Measurements from ENCODE around the gene CA11.

CA11 gene

GRCh38 chr19:48613024-48613851, 32.7 kb downstream of the CA11 start:
- no peak for DNase-seq

DNA sequence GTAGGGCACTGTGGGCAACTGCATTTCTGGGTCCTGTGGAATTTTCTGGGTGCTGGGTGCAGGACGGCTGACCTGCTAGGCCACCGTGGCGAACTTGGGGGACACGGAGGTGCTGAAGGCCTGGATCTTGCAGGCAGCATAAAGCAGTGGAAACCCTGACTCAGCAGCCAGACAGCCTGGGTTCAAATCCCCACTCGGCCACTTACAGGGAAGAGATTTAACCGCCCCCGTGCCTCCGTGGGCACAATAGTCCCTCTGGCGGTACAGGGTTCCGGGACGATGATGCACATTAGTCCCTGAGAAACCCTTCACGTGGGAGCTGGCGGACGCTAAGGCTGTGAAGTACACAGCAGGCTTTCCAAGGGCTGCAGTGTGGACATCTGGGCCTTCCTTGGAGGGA, 34.1 kb downstream of the CA11 start:
- DNase-seq: no peak

GRCh38 chr19:48609571-48610108, 36.3 kb downstream of the CA11 start:
- no peak for DNase-seq

DNA sequence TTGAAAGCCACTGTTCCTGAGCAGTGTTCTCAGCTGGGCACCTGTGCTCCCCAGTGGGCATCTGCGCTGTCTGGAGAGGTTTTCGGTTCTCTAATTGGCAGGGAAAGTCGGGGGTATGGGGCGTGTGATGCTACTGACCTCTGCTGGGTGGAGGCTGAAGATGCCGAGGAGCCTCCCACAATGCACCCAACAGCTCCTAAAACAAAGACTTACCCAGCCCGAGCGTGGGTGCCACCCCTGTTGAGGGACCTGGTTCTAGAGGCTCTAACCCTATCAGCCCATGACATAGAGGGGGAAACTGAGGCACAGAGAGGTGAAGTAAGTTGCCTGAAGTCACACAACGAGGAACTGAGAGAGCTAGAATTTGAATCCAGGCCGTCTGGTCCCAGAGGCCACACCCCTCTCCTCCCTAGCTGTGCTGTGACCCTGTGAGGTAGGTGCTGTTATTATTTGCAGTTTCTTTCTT, 37.2 kb downstream of the CA11 start:
- DNase-seq: peak; percentile 15 to 68 (median 40)

GRCh38 chr19:48607359-48607755, 38.6 kb downstream of the CA11 start:
- DNase-seq: no peak

- no peak for DNase-seq
These were observed 39.3 kb downstream of the CA11 start, which contains the start of gene SPACA4 for GRCh38 chr19:48606463-48607358. TSS of gene SPACA4 (plus strand) at chr19:48606742. CDS start at chr19:48606979, 237 bp downstream.

DNA sequence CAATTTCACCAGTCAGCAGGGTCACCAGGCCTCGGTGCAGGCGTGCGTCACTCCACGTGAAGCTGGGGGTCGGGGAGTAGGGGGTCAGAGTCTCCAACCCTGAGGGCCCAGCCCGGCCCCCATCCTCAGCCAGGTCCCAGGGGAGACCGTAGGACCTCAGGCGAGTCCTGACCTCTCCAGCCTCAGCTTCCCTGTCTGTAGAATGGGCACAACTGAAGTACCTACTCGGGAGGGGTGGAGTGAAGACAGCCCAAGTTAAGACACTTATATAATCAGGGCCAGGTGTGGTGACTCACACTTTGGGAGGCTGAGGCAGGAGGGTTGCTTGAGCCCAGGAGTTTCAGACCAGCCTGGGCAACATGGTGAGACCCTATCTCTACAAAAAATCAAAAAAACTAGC, 42.1 kb downstream of the CA11 start:
- DNase-seq: no peak

DNA sequence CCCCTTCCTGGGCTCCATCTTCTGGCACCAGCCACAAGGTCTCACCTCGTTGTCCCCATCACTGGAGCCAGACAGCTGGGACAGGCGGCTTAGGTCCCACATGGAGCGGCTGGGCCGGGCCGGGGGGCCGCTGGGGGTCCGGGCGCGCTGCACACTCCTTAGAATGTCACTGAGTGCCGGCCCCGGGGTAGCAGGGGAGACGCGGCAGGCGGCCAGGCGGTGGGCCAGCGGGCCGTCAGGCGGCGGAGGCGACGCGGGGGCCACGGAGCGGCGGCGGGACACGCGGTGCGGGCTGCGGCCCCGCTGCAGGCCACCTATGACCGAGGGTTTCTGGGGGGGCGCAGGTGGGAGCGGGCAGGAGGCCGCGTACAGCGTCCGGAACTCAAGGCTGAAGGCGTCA, 42.5 kb downstream of the CA11 start:
- DNase-seq: no peak

DNA sequence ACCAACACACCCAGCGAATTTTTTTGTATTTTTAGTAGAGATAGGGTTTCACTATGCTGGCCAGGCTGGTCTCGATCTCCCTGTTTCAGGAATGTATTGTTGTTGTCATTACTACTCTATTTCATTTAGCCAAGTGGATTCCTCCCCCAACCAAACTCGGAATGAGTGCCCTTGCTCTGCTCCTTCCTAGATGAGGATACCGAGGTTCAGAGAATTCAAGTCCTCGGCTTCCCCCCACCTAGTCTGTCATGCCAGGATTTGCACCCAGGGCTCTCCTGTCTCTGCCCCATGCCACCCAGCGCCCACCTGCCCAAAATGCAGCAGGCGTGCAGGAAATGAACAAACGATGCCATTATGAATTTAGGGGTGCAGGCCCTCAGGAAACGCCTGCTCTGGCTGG, 43.0 kb downstream of the CA11 start:
- DNase-seq: no peak

DNA sequence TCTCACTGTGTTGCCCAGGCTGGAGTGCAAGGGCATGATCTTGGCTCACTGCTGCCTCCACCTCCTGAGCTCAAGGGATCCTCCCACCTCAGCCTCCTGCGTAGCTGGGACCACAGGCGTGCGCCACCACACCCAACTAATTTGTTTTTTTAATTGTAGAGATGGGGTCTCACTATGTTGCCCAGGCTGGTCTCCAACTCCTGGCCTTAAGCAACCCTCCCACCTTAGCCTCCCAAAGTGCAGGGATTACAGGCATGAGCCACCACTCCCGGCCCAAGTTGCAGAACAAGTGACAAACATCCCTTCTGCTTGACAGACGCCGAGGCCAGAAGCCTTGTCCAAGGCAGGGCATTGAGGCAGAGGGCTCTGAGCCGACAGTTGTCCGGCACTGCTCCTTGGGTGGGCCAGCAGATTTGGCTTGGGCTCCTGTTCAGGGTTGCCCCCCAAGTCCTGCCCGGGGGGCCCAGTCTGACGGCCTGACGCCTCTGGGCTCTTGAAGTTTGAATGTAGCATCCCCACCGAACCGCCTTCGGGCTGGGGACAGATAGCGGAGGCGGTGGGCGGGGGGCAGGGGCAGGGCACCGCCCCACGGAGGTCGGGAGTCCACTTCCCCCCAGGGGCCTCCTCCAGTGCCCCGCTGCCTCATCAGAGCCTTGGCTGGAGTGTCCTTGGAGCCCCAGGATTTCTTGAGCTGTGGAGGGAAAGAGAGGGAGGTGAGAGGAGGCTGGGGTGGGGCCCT, 45.1 kb downstream of the CA11 start:
- no peak for DNase-seq

- no peak for DNase-seq
These were observed 46.8 kb downstream of the CA11 start for GRCh38 chr19:48598996-48599700.

GRCh38 chr19:48596679-48597465, 49.1 kb downstream of the CA11 start:
- DNase-seq: no peak

- DNase-seq: no peak
These were observed 49.8 kb downstream of the CA11 start for GRCh38 chr19:48596237-48596636.

DNA sequence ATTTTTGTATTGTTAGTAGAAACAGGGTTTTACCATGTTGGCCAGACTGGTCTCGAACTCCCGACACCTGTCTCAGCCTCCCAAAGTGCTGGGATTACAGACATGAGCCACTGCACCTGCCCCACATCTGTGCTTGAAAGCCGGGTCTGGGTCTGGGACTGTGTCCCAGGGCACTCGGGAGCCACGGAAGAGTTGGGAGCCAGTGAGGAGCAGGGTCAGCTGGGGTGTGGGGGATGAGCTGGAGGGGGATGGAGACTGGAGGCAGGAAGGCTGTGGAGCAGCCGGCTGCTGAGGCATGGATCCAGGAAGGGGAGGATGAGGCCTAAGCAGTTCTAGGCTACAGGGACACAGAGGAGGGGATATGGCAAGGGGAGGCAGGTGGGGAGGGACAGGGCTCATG, 50.2 kb downstream of the CA11 start:
- DNase-seq: no peak

- DNase-seq: no peak
These were observed 50.8 kb downstream of the CA11 start for GRCh38 chr19:48595171-48595570.

GRCh38 chr19:48591021-48591420, 55.0 kb downstream of the CA11 start:
- no peak for DNase-seq

- DNase-seq: peak; percentile 65 to 89 (median 82)
These were observed 57.2 kb downstream of the CA11 start for GRCh38 chr19:48588670-48589401.

Measured in NCI-H1417 (cell line).